ENCODE measurements around the gene MBOAT7.

The MBOAT7 gene

GRCh38 chr19:54160182-54160811, 29.1 kb downstream of the MBOAT7 start:
- DNase-seq, result no peak

- peak; percentile 100 for DNase-seq
Measured at GRCh38 chr19:54159352-54160181, 29.8 kb downstream of the MBOAT7 start, which contains the start of gene LENG1. Gene LENG1 (minus strand): TSS chr19:54159721. CDS start chr19:54159695, 26 bp downstream.

GRCh38 chr19:54158812-54159351, 30.5 kb downstream of the MBOAT7 start:
- peak; percentile 69 for DNase-seq

GRCh38 chr19:54156953-54157352, 32.4 kb downstream of the MBOAT7 start:
- DNase-seq, result no peak

GRCh38 chr19:54156490-54156889, 32.9 kb downstream of the MBOAT7 start:
- DNase-seq, result no peak

GRCh38 chr19:54155694-54156093, 33.7 kb downstream of the MBOAT7 start:
- DNase-seq, result no peak

GRCh38 chr19:54154603-54155345, 34.6 kb downstream of the MBOAT7 start:
- no peak for DNase-seq

GRCh38 chr19:54153731-54154326, 35.6 kb downstream of the MBOAT7 start:
- DNase-seq, result no peak

GRCh38 chr19:54152878-54153524, 36.4 kb downstream of the MBOAT7 start:
- no peak for DNase-seq

- DNase-seq, result no peak
Measured at GRCh38 chr19:54152267-54152666, 37.1 kb downstream of the MBOAT7 start.

GRCh38 chr19:54151362-54152035, 37.9 kb downstream of the MBOAT7 start:
- no peak for DNase-seq

GRCh38 chr19:54149021-54149812, 40.2 kb downstream of the MBOAT7 start:
- DNase-seq, result no peak

GRCh38 chr19:54148158-54148557, 41.2 kb downstream of the MBOAT7 start:
- no peak for DNase-seq

- no peak for DNase-seq
Measured at GRCh38 chr19:54147676-54148075, 41.7 kb downstream of the MBOAT7 start.

GRCh38 chr19:54145541-54146158, 43.7 kb downstream of the MBOAT7 start:
- no peak for DNase-seq

GRCh38 chr19:54142166-54142780, 47.1 kb downstream of the MBOAT7 start:
- no peak for DNase-seq

GRCh38 chr19:54141356-54141755, 48.0 kb downstream of the MBOAT7 start:
- DNase-seq, result no peak

- no peak for DNase-seq
Measured at GRCh38 chr19:54138489-54139256, 50.7 kb downstream of the MBOAT7 start.
